ENCODE results near the gene TDRD9.
"Not testable (repeated sequence)": the region's sequence is repeated elsewhere in the genome, so short reads cannot be mapped to it uniquely, and the experiment has no call there.

The TDRD9 gene

DNA sequence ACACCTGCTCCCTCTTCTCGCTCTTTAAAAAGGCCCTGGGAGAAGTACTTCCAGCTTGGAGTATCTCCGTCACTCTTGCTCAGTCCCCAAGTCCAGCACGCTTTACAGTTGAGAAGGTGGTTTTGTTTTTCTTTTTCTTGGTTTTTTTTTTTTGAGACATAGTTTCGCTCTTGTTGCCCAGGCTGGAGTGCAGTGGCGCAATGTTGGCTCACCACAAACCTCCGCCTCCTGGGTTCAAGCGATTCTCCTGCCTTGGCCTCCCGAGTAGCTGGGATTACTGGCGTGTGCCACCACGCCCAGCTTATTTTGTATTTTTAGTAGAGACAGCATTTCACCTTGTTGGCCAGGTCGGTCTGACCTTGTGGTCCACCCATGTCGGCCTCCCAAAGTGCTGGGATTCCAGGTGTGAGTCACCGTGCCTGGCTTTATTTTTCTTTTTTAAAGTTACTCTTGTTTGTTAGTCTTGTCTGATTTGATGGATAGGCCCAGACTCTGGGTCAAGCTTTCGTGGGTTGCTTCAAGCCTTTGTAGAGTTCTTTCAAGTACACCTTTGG is 1.9 kb downstream of the TDRD9 start:
- no peak for DNase-seq

DNA sequence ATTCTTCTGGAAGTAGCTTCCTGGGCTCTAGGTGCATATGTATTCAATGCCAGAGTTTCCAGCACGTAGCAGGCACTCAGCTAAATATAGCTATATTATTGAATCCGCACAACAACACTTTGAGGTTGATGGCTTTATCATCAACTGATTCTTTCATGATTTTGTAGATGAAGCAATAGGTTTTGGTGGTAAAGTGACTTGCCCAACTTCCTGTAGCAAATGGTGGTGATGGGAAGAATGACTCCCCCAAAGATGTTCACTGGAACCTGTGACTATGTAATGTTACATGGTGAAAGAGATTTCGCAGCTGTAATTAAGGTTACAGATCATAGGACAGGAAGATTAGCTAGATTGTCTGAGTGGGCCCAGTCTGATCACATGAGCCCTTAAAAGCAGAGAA is 3.2 kb downstream of the TDRD9 start:
- DNase-seq, result no peak

DNA sequence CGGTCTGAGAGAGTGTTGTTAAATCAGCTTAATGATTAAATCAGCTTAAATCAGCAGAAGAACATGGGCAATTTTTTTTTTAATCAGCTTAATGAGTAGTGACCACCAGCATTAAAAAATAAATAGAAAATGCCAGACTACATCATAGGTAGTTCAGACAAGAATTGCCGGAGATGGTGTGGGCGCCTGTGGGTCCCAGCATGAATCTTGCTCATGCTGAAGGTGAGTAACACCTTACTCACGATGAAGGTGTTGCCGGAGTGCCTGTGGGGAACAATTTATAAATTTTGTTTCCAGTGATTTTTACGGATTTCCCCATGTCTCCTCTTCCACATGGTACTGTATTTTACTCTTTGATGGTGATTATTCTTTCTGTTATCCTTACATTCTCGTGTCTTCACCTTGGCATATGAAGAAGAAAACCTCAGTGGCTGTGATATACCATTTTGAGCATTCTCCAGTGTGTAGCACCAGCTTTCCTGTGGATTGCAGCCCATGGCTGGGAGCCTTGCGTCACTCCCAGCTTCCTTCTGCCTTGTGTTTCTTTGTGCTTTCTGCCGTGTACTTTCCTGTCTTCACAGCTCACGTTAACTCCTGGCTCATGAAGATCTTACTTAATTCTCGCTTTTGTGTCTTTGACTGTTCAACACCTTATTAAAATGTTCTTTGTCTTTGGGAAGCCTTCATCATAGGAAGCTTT is 4.7 kb downstream of the TDRD9 start:
- no peak for DNase-seq

DNA sequence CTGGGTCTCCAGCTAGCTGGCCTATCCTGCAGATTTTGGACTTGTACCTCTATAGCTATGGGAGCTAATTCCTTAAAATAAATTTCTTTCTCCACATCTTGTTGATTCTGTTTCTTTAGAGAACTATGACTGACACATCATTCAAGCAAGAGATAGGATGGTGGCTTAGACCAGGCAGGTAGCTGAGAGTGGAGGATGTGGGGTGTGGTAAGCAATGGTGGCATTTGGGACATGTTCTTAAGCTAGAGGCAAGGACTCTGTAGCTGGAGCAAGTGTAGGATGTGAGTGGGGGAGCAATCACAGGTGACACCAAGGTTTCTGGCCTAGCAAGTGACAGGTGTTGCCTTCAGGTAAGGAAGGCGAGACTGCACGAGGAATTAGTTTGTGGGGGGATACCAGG is 6.8 kb downstream of the TDRD9 start:
- DNase-seq, result no peak

- DNase-seq, result no peak
Measured at GRCh38 chr14:103941462-103941861, 13.2 kb downstream of the TDRD9 start.

GRCh38 chr14:103941973-103942736 is 13.9 kb downstream of the TDRD9 start, which contains the start of gene RD3L:
RD3L (minus strand) TSS chr14:103942529; CDS start chr14:103941695, 834 bp downstream.
- DNase-seq, result no peak

GRCh38 chr14:103943673-103944072 is 15.4 kb downstream of the TDRD9 start:
- DNase-seq, result no peak

DNA sequence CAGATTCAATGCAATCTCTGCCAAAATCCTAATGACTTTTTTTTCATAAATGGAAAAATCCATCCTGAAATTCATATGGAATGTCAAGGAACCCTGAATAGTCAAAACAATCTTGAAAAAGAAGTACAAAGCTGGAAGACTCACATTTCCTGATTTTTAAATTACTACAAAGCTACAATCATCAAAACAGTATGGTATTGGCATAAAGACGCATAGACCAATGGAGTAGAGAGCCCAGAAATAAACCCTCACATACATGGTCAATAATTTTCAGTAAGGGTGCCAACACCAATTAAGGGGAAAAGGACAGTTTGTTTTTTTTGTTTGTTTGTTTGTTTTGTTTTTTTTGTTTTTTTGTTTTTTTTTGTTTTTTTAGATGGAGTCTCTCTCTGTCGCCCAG is 18.7 kb downstream of the TDRD9 start:
- no peak for DNase-seq

DNA sequence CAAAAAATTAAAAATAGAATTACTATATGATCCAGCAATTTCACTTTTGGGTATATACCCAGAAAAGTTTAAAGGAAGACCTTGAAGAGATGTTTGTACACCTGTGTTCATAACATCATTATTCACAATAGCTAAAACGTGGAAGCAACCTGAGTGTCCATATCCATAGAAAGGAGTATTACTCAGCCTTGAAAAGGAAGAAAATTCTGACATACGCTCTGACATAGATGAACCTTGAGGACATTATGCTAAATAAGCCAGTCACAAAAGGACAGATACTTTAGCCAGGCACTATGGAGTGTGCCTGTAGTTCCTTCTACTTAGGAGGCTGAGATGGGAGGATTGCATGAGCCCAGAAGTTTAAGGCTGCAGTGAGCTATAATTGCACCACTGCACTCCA is 20.2 kb downstream of the TDRD9 start:
- DNase-seq, result no peak

DNA sequence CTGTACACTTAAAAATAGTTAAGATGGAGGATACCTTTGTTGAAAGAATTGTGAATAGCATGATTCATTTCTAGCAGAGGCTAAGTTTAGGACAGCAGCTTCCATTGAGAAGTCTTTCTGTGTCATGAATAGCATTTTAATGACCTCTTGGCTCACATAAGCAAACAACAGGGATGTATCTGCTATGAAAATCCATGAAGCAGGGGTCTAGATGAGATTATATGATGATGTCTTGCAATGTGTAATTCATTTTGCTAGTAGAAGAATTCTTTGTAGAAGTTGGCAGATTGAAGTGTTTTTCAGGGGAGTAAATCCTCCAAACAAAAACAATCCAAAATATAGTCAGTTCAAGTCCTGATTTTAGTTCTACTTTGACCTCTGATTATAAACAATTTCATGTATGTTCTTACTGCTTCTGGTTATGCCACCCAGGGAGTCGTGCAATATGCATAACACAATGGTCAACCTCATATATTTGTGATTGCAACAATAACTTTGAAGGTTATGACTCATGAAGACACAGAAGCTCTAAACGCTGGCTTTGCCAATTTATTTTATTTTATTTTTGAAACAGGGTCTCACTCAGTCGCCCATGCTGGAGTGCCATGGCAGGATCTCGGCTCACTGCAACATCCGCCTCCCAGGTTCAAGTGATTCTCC is 21.0 kb downstream of the TDRD9 start:
- no peak for DNase-seq

DNA sequence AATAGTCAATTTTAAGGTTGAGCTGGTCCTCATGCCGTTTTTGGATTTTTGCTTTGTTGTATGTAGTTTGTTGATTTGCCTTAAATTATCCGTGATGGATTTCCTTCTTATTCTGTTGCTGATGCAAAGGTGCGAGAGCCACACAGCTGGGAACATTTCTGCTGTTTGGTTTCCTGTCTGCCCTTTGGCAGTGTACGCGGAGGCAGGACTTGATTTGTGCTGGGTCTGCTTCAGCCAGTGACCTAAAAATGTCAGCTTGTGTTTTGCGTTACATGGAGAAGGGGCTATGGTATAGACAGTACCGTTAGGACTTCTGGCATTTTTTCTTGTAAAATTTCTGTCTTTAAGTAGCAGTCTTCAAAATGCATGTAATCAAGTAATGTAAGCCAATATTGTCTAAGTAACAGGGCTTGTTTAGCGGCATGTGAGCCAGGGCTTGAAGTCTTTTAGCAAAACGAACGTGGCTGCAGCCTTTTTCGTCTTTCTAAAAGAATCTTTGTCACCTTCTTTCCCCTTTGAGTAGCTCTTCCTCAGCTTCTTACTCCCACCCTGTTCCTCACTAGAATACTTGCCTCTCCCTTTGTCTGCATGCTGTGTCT is 32.3 kb downstream of the TDRD9 start:
- DNase-seq, result no peak

DNA sequence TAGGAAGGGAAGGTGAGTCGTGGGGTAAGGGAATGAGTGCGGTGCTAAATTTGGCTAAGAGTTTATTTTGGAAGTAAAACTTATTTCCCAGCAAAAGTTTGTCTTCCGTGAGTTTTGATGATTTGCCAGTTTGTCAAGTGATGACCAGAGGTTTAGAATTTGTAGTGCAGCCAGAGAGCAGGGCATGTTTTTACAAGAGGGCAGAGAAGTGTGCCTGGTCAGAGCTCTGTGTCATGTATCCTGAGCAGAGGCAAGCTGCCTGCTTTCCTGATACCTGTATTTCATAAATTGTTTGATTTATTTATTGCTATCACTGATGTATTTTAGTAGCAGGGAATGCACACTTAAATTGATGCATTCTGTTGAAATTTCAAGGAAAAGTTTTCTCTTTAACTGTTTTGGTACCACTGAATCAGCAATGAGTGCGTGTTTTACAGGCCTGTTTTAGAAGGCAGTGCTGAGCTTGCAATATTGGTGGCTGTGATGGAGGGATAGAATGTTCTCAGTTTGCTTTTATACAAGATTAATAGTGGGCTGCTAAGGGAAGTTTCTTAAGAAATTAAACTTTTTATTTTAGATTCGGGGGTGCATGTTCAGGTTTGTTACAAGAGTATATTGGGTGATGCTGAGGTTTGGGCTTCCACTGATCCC is 33.8 kb downstream of the TDRD9 start:
- DNase-seq, result no peak

GRCh38 chr14:103966631-103967030 is 38.4 kb downstream of the TDRD9 start:
- DNase-seq, result no peak

- DNase-seq, result no peak
Measured at GRCh38 chr14:103969961-103970360, 41.7 kb downstream of the TDRD9 start.

DNA sequence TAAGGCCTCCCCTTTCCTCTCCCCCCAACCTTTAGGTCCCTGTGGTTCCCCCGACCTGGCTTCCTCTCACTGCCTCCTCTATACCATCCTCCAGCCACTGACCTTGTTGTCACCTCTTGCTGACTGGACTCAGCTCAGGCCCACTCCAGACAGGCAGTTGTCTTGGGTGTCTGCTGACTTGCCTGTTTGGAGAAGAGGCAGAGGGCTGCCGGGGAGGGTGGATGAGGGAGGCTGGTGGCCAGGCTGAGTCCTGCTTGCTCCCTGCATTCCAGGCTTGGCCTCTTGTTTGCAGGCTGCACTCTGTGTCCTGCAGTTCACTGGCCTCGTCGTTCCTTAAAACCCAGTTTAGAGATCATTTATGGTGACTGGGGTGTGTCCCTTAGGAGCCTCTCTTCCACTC is 45.1 kb downstream of the TDRD9 start:
- DNase-seq, result no peak

DNA sequence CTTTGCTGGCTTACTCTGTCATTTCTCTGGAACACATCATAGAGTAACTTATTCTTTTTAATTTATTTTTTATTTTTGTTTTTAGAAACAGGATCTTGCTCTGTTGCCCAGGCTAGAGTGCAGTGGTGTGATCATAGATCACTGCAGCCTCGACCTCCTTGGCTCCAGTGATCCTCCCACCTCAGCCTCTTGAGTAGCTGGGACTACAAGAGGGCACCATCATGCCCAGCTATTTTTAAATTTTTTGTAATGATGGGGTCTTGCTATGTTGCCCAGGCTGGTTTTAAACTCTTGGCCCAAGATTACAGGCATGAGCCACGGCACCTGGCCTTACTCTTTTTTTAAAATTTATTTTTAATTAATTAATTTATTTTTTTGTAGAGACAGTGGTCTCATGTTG is 46.3 kb downstream of the TDRD9 start:
- DNase-seq, result no peak

DNA sequence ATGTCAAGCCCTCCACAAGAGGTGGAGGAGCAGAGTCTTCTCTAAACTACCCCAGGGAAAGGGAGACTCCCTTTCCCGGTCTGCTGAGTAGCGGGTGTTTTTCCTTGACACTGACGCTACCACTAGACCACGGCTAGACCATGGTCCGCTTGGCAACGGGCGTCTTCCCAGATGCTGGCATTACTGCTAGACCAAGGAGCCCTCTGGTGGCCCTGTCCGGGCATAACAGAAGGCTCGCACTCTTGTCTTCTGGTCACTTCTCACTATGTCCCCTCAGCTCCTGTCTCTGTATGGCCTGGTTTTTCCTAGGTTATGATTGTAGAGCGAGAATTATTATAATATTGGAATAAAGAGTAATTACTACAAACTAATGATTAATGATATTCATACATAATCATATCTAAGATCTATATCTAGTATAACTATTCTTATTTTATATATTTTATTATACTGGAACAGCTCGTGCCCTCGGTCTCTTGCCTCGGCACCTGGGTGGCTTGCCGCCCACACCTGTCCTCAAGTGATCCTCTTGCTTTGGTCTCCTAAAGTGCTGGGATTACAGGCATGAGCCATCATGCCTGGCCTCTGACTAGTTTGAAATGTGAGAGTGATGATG is 52.5 kb downstream of the TDRD9 start:
- DNase-seq, result not testable (repeated sequence)

GRCh38 chr14:103984196-103984595 is 55.9 kb downstream of the TDRD9 start:
- DNase-seq, result no peak

DNA sequence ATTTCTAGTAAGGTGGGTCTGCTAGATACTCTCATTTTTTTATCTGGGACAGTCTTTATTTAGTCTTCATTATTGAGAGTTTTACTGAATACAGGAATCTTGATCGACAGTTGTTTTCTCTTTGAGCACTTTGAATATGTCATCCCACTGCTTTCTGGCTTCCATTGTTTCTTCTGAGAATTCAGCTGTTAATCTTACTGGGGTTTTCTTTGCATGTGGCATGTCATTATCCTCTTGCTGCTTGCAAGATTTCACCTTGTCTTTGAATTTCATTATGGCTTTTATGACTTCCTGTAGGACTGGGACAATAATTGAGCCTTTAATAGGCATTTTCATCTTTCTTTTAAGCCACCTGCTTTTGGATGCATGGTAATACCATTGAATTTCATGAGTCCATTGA is 60.8 kb downstream of the TDRD9 start:
- no peak for DNase-seq

DNA sequence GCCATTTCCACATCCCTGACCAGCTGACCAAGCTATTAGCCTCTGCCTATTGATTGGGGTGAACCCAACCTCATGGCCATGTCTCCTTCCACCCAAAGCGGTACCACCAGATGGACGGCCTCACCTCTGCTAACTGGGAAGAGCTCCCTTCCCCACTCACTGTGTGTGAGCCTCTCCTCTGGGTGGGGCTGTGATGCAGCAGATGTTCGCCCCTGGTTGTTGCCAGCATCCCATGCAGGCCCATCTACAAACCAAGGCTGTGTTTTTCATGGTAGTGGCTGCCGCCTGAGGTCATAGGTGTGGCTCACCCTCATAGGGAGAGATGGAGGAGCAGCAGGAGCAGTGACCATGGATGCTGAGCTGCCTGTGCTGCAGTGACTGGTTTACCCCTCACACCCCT is 61.7 kb downstream of the TDRD9 start:
- no peak for DNase-seq

- DNase-seq, result no peak
Measured at GRCh38 chr14:103994535-103995184, 66.4 kb downstream of the TDRD9 start.

DNA sequence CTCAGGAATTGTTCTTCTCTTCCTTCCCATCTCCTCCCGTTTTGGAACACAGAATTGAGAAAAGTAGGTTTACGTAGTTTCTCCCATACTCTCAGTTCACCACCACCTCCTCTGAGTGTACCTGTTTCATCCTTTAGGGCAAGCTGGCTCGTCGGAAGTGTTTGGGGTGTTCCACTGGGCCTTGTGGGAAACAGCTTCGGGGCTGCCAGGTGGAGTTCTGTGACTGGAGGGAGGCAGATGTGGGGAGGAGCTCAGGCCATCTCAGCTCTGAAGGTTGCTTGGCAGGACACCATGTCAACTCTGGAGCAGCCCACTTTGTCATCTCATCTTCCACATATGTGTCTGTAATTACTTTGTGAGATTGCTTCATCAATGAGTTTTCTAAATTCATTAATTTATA is 67.6 kb downstream of the TDRD9 start:
- DNase-seq, result no peak

All from activated CD4-positive, CD25-positive, alpha-beta regulatory T cell treated with anti-CD3 and anti-CD28 coated beads, Interleukin-2, amount 50 U/mL, for 72 hours (primary cell).